SK-N-SH treated with all-trans-retinoic acid at 6 μM for 48 hours (cell line): ENCODE data around the gene ROBO1.

ENCODE experiments used
- ARNTL ChIP-seq: fragments of 450-650 bp; formaldehyde crosslinking; IDR thresholded peaks from 2 replicates; pipeline ENCODE4 v1.5.0; 2020; ENCODE audit warnings: low read depth, mild to moderate bottlenecking, moderate library complexity, borderline replicate concordance
- BACH2 ChIP-seq: fragments of 250-450 bp; sonication (Bioruptor Pico); IDR thresholded peaks from 2 replicates; pipeline ENCODE4 v1.9.0; 2021; ENCODE audit warnings: mild to moderate bottlenecking, borderline replicate concordance
- CSDC2 ChIP-seq: fragments of 250-450 bp; sonication (Bioruptor Pico); IDR thresholded peaks from 2 replicates; pipeline ENCODE4 v1.5.0; 2020; ENCODE audit warnings: mild to moderate bottlenecking, moderate library complexity
- ESRRG ChIP-seq: fragments of 250-450 bp; sonication (Bioruptor Pico); IDR thresholded peaks from 2 replicates; pipeline ENCODE4 v1.6.1; 2021; ENCODE audit warnings: mild to moderate bottlenecking
- TCF4 ChIP-seq: fragments of 250-450 bp; sonication (Bioruptor Pico); IDR thresholded peaks from 2 replicates; pipeline ENCODE4 v1.8.0; 2021; ENCODE audit warnings: mild to moderate bottlenecking, moderate library complexity, borderline replicate concordance
- TOX ChIP-seq: fragments of 250-450 bp; sonication (Bioruptor Pico); IDR thresholded peaks from 2 replicates; pipeline ENCODE4 v1.8.0; 2021; ENCODE audit warnings: mild to moderate bottlenecking, moderate library complexity, borderline replicate concordance
- ZC3H10 ChIP-seq: fragments of 250-450 bp; sonication (Bioruptor Pico); IDR thresholded peaks from 2 replicates; pipeline ENCODE4 v1.5.1; 2021; ENCODE audit warnings: mild to moderate bottlenecking, moderate library complexity
- ZFP30 ChIP-seq: fragments of 450-650 bp; formaldehyde crosslinking; IDR thresholded peaks from 2 replicates; pipeline ENCODE4 v1.5.0; 2022; ENCODE audit warnings: mild to moderate bottlenecking, moderate library complexity
- ZNF565 ChIP-seq: fragments of 450-650 bp; formaldehyde crosslinking; conservative IDR thresholded peaks from 2 replicates; pipeline ENCODE4 v1.5.0; 2020; ENCODE audit warnings: low read depth, mild to moderate bottlenecking, moderate library complexity
- ZNF70 ChIP-seq: fragments of 450-650 bp; formaldehyde crosslinking; IDR thresholded peaks from 2 replicates; pipeline ENCODE4 v1.5.0; 2020; ENCODE audit warnings: mild to moderate bottlenecking, moderate library complexity
- TF ChIP-seq, protein P1 (sequence below): fragments of 250-450 bp; sonication (Bioruptor Pico); IDR thresholded peaks from 2 replicates; pipeline ENCODE4 v1.8.0; 2021; ENCODE audit warnings: low read depth, mild to moderate bottlenecking, moderate library complexity, borderline replicate concordance
- TF ChIP-seq, protein P2 (sequence below): fragments of 250-450 bp; sonication (Bioruptor Pico); IDR thresholded peaks from 2 replicates; pipeline ENCODE4 v1.5.1; 2021; ENCODE audit warnings: mild to moderate bottlenecking, moderate library complexity
- TF ChIP-seq, protein P3 (sequence below): fragments of 250-450 bp; sonication (Bioruptor Pico); IDR thresholded peaks from 2 replicates; pipeline ENCODE4 v1.8.0; 2020; ENCODE audit warnings: mild to moderate bottlenecking, moderate library complexity, borderline replicate concordance

DNA sequence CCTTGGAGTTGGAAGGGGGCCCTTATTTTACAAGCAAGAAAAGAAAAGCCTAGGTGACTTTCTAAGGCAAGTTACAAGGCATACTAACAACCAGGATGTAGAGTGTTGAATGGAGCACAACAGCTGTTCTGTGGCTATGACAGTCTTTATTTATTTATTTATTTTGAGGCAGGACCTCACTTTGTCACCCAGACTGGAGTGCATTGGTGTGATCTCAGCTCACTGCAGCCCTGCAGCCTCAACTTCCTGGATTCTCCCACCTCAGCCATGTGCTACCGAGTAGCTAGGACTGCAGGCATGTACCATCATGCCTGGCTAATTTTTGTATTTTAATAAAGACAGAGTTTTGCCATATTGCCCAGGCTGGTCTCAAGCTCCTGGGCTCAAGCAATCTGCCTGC lies 973.4 kb downstream of the ROBO1 start:
- TF ChIP-seq CSDC2 (no peak), TCF4 (no peak), ARNTL (no peak), TOX (CRISPR knock-in tag) (no peak), ZFP30 (CRISPR knock-in tag) (no peak), ZC3H10 (CRISPR knock-in tag) (no peak), ZNF565 (CRISPR knock-in tag) (no peak), BACH2 (no peak), ESRRG (CRISPR knock-in tag) (no peak), ZNF70 (CRISPR knock-in tag) (no peak)
- TF ChIP-seq, protein P1, sequence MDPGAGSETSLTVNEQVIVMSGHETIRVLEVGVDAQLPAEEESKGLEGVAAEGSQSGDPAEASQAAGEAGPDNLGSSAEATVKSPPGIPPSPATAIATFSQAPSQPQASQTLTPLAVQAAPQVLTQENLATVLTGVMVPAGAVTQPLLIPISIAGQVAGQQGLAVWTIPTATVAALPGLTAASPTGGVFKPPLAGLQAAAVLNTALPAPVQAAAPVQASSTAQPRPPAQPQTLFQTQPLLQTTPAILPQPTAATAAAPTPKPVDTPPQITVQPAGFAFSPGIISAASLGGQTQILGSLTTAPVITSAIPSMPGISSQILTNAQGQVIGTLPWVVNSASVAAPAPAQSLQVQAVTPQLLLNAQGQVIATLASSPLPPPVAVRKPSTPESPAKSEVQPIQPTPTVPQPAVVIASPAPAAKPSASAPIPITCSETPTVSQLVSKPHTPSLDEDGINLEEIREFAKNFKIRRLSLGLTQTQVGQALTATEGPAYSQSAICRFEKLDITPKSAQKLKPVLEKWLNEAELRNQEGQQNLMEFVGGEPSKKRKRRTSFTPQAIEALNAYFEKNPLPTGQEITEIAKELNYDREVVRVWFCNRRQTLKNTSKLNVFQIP (CRISPR knock-in tag) = no peak
- TF ChIP-seq, protein P2, sequence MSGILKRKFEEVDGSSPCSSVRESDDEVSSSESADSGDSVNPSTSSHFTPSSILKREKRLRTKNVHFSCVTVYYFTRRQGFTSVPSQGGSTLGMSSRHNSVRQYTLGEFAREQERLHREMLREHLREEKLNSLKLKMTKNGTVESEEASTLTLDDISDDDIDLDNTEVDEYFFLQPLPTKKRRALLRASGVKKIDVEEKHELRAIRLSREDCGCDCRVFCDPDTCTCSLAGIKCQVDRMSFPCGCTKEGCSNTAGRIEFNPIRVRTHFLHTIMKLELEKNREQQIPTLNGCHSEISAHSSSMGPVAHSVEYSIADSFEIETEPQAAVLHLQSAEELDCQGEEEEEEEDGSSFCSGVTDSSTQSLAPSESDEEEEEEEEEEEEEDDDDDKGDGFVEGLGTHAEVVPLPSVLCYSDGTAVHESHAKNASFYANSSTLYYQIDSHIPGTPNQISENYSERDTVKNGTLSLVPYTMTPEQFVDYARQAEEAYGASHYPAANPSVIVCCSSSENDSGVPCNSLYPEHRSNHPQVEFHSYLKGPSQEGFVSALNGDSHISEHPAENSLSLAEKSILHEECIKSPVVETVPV (CRISPR knock-in tag) = no peak
- TF ChIP-seq, protein P3, sequence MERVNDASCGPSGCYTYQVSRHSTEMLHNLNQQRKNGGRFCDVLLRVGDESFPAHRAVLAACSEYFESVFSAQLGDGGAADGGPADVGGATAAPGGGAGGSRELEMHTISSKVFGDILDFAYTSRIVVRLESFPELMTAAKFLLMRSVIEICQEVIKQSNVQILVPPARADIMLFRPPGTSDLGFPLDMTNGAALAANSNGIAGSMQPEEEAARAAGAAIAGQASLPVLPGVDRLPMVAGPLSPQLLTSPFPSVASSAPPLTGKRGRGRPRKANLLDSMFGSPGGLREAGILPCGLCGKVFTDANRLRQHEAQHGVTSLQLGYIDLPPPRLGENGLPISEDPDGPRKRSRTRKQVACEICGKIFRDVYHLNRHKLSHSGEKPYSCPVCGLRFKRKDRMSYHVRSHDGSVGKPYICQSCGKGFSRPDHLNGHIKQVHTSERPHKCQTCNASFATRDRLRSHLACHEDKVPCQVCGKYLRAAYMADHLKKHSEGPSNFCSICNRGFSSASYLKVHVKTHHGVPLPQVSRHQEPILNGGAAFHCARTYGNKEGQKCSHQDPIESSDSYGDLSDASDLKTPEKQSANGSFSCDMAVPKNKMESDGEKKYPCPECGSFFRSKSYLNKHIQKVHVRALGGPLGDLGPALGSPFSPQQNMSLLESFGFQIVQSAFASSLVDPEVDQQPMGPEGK (CRISPR knock-in tag) = no peak
